GM21576 (cell line): ENCODE results near the gene ADAMTS2.

Experiments used
- ATAC-seq: cut with Tn5 transposase; IDR thresholded peaks from one replicate; pipeline ENCODE4 v1.9.1; 2021; ENCODE audit warnings: mild to moderate bottlenecking, moderate library complexity; ENCODE audit not compliant: unreplicated experiment

The ADAMTS2 gene

DNA sequence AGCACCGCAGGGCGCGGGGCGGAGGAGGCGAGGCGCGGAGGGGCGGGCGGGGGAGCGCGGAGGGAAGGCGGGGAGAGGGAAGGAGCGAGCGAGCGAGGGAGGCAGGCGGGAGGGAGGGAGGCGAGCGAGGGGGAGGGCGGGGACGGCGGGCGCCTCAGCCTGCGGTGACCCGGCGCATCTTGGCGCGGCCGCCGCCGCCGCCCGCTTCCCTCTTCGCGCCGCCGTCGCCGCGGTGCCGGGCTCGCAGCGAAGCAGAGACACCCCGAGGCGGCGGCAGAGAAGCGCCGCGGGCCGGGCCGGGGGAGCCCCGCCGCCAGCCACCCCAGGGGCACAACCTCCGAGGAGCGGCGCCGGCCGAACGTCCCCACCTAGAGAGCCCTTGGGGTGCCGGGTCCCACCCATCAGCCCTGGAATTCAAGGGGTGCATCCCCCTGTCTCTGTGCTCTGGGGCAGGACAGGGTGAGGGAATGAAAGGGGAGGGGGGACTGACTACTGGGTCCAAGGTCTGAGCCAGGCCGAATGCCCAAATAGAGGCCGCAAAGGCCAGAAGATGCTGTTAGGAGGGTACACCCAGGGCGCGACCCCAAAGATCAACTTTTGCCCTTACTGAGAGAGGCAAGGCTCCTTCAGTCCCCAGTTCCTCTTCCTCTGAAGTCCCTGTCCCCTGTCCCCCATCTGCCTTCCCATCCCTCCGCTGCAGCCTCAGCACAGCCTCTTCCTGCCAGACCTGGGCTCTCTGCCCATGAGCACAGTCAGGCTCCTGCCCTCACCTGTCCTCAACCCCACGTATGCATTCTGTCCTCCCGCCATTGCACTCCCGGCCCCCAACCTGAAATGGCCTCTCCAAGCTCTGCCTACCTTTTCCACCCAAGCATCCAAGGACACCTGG lies at the start of gene ADAMTS2:
Gene ADAMTS2 (minus strand): TSS at position 29 of the 889 bp plus-strand sequence. CDS start 133 bp downstream, outside the sequence.
- ATAC-seq, result no peak

DNA sequence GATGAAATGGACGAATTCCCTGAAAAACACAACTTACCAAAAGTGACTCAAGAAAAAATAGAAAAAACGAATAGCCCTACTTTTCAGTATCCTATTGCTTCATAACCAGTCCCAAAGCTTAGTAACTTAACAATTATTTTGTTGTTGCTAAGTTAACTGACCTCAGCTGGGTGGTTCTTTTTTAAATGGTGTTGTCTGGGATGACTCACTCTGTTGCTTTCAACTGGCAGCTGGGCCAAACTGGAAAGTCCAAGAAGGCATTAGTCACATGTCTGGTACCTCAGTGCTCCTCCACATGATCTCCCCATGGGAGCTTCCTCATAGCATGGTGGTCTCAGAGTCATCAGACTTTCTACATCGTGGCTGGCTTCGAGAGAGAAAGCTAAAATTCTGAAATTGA lies 47.8 kb upstream of the ADAMTS2 start:
- no peak for ATAC-seq

DNA sequence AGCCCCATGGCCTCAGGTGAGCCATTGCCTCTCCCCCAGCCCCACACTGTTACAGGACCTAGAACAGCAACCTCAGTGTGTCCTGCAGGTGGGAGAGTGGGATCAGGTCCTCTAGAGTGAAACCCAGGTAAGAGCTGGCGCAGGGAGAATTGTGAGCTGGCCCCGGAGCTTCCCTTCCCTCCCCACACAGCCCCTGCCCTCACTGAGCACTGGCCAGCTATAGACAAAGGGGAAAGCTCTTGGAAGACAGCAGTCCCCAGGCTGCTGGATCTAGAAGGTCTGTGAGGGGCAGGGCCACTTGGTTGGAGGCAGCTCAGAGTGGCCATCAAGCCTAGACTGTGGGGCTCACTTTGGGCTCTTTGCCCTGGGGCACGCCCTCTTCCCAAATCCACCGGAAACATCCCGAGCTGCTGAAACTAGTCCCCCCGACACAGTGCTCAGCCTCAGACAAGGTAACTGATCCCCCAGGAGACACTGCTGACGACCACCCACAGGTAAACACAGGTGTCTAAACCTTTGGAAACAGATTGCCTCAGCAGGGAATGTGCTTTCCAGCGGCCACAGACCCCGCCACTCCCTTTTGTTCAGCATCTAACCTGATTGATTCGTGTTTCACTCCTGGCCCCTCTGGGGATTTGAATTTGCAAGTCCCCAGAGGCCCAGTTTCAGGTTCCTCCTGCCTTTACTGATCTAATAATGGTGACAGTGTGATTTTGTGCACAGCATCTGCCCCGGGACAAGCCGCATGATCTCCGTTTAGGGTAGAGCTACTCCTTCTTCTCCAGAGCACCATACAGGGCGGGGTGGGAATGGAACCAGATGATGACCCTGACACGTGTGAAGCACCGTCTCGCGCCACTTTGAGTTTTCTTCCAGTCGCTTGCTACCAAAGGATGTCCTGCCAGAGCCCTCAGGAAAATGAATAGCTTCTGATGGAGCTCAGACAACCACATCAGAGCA lies 42.2 kb upstream of the ADAMTS2 start:
- ATAC-seq, result no peak

DNA sequence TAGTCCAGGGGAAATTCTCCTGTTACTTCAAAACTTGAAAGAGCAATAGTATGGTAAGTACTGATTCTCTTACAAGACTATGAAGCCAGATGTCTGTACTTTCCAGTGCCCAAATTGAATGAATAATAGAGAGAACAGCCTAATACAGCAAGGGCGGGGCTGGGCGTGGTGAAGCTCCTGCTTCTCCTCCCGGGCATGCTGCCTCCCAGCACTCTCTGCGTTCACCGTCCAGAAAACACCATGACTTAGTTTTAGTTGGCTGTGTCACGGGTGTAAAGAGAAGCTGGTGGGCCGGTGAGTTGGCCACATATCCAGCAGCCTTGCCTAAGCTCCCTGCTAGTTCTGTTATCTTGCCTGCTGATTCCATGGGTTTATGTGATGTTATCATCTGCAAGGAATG lies 40.7 kb upstream of the ADAMTS2 start:
- no peak for ATAC-seq

DNA sequence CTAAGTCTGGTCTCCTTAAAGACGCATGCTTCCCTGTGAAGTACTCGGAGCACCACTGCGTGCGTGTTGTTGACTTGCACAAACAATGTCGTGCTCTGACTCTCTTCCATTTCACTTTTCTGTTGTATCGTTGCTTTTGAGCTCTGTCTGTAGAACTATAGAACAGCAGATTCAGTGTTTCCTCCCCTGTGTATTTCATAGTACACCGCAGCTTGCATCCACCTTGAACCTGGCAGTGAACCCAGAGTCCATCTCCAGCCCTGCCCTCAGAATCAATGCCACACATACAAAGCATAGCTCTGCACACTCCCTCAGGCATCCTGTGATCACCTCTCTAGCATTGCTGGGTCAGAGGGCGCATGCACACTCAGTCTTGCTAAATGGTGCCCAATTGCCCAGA lies 37.2 kb upstream of the ADAMTS2 start:
- ATAC-seq, result no peak

DNA sequence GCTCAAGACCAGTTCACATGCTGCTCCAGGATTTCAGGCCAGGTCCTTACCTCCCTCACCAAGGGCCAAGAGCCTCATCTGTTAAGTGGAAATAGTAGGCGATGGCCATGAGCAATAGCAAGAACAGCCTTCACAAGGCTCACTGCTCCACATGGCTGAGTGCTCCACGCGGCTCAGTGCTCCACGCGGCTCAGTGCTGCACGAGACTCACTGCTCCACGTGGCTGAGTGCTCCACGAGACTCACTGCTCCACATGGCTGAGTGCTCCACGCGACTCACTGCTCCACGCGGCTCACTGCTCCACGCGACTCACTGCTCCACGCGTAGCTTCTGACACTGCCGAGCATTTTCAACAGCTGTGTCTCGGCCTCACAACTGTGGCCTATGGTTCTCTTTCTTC lies 36.4 kb upstream of the ADAMTS2 start:
- ATAC-seq, result no peak

DNA sequence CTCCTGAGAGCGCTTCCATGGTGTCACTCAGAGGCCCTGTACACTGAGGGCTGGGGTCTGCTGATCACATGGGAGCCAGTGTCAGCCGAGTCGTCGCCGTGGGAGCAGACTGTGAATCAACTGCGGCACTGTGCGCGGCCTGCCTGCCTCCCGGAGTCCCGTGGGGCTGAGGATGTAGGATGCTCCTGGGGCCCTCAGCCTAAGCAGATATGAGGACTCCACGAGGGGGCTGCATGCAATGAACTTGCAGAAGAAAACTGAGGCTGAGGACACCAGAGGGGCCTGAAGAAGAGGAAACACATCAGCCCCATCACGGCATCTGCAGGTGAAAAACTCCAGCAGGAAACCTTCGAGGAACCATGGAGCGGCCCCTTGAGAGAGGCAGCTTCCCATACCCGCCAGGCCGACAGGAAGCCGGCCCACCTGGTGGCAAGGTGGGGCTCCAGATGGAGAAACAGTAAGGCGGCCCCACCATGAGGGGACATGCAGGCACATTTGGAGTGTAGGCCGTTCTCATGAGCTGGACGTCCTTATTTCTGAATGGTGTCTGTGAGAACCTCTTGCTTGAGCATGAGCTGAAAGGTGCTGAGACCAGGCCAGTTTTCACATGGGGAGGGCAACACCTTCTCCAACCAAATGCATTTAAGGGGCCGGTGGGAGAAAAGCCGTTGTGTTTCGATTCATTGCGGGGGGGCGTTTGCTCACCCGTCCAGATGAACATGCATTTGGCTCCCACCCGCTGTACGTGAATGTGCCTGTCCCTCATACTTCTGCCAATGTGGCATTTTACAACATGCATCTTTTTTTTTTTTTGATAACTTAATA lies 35.2 kb upstream of the ADAMTS2 start:
- ATAC-seq, result no peak

DNA sequence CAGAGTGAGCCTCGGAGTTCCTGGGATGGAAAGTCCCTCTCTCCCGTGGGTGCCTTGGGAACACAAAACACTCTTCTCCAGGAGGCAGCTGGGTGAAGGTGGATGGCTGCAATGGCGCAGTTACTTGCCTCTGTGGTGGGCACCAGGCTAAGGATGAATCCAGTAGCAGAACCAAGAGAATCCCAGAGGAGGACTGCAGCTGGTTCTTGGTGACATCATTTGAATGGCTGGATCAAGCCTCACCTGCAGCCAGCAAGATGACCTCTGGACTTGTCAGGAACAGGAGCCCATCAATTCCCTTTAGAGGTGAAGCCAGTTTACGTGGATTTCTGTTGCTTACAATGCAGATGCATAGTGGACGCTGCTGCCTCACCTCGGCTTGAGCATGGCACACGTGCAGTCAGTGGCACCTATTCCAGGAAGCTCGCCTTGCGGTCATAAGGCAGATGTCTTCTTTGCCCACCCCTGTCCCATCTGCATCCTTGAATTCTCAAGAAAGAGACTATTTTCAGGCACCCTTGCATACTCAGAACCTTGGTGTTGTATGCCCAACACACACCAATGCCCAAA lies 34.1 kb upstream of the ADAMTS2 start:
- ATAC-seq, result no peak

DNA sequence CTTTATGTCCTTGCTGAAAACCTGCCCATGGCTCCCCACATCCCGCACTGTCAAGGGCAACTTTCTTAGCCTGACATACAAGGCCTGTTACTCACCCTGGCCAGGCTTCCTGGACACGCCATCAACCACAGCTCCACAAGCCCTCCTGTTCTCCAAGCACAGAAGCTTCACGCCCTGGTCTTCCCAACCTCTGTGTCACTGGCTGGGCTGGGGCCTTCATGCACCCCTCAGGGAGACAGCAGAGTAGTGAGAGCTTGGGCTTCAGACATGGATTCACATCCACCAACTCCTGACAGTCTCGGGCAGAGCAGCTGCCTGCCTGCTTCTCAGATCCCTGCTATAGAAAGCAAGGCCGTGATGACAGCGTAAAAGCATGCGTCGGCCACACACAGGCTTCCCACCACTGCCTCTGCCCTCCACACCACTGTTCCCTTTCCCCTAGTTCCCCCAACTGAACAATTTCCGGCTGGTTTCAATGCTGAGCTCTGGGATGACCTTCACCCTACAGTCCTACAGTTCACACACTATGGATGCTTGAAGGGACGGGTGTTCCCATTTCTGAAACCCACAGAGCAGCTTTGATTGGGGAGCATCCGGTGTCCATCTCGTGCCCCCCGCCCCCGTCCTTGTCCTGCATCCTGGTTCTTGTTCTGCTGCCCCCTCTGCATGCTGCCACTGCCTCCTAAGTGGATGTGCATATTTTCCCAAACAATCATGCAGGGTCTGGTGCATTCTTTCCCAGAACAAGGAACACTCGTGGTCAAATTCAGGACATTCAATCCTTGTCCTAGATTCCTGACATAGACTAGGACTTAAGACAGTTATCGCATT lies 33.4 kb upstream of the ADAMTS2 start:
- ATAC-seq, result no peak

DNA sequence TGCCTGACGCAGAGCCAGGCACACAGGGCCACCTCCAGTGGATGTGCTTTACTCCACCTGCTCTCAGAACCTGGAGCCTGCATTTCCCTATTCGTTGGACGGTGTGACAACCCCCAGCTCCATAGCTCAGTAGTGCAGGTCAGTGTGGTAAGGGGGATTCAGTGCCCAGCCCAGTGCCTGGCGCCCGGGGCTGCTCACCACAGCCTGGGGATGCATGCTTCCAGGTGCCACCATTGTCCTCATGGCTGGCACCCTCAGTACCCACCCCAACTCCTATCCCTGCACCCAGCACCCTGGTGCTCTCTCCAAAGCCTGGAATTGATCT lies 32.8 kb upstream of the ADAMTS2 start:
- ATAC-seq, result no peak

DNA sequence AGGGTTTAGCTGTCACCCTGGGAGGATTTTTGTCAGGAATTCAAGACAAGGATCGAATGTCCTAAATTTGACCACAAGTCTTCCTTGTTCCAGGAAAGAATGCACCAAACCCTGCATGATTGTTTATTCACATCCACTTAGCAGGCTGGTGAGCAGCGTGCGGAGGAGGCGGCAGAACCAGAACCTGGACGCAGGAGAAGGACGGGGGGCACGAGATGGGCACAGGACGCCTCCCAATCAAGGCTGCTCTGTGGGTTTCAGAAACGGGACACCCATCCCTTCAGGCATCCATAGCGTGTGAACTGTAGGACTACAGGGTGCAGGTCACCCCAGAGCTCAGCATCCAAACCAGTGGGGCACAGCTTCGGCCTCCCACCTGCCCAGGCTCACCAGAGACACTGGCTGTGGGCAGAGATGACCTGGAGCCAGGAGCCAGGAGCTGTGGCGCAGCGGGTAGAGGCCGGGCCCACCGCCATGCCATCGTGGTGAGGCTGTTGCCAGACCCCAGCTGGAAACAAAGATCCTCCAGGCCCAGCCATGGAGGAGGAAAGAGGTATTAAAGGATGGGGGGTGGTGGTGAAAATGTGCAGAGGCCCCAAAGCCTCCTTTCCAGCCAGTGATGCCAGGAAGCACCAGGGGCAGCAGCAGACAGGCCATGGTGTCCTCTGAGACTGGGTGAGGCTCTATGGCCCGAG lies 32.3 kb upstream of the ADAMTS2 start:
- ATAC-seq, result no peak

DNA sequence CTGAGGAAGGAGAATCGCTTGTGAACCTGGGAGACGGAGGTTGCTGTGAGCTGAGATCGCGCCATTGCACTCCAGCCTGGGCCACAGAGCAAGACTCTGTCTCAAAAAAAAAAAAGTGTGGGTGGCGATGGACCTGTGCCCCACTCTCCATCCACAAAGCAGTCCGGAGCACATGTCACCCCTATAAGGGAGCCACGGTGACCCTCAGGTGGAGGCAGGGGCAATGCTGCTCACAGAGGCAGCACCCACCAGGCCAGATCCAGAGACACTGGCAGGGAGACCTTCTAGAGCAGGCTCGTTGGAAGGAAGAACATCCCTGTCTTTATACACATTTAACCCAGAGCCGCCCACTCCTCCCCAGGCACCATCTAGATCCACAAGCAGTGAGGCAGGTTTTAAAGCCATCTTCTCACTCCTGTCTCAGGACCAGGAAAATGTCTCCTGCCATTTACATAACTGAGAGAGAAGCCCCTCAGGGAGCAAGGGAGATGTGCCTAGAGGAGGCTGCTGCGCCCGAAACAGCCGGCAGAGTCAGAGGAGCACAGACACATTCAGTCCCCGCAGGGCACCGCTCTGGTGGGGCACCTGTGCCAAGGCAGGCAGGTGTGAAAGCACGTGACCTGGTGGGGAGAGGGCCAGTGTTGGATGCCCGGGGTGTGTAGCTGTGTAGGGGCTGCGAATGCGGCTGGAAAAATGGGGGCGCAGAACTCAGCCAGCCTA lies 31.6 kb upstream of the ADAMTS2 start:
- no peak for ATAC-seq

DNA sequence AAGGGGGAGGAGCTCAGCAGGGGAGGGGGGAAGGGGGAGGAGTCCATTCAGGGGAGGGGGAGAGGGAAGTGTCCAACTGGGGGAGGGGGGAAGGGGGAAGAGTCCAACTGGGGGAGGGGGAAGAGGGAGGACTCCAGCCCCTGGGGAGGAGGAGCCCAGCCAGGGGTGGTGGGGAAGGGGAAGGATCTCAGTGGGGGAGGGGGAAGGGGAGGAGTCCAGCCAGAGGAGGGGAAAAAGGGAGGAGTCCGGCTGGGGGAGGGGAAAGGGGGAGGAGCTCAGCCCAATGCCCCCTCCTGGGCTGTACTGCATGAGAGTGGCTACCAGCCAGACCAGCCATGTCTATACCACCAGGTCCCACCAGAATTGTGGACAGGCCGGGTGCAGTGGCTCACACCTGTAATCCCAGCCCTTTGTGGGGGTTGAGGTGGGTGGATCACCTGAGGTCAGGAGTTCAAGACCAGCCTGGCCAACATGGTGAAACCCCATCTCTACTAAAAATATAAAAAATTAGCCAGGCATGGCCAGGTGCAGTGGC lies 30.6 kb upstream of the ADAMTS2 start:
- ATAC-seq, result no peak

DNA sequence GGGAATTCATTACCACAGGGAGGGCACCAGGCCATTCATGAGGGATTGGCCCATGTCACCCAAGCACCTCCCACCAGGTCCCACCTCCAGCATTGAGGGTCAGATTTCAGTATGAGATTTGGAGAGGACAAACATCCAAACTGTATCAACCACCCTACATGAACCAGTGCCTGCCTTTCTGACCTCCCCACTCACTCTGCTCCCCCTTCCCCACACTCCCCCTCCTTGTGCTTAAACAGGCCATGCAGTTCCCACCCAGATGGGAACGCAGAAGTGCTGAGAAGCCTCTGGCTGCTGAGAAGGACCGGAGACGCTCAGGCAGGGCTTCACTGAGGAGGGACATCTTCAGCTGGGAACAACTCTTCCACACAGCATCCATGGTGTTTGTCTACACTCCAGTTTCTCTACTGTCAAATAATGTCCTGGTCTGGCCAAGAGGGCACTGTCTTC lies 30.0 kb upstream of the ADAMTS2 start:
- ATAC-seq, result no peak

DNA sequence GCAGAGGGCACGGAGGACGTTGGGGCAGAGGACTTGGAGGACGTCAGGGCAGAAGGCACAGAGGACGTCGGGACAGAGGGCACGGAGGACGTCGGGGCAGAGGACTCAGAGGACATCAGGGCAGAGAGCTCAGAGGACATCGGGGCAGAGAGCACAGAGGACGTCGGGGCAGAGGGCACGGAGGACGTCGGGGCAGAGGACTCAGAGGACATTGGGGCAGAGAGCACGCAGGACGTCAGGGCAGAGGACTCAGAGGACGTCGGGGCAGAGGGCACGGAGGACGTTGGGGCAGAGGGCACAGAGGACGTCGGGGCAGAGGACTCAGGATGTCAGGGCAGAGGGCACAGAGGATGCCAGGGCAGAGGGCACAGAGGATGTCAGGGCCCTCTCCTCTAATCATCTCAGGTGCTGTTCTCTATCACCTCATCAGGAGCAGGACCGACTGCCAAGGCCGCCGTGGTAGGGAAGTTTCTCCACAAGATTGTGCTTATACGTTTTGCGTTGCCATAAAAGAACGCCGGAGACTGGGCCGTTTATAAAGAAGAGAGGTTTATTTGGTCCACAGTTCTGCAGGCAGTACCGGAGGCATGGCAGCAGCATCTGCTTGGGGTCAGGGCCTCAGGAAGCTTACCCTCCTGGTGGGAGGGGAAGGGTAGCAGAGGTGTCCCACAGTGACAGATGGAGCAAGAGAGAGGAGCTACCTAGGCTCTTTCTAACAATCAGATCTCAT lies 29.4 kb upstream of the ADAMTS2 start:
- ATAC-seq, result no peak

DNA sequence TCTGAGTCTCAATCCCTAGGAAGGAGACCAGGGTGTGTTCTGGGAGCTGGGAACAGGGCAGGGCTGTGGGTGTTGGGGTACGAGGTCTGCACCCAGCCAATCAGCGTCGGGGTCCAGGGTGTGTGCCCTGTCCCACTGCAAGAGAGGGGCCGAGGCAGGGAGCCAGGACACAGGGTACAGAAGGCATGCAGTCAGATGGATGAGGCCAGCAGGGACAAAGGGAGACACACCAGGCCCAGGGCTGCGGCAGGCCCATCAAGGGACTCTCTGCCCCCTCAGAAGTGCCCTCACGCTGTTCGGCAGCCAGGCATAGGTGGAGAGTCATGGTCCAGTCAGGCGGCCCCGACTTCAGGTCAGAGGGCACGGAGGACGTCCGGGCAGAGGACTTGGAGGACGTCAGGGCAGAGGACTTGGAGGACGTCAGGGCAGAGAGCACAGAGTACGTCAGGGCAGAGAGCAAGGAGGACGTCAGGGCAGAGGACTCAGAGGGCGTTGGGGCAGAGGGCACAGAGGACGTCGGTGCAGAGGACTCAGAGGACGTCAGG lies 28.8 kb upstream of the ADAMTS2 start:
- no peak for ATAC-seq
